SK-N-MC (cell line): ENCODE data around the gene CTNNA2.

Experiments used
- EZH2 ChIP-seq: fragments of 200-600 bp; sonication (generic); IDR thresholded peaks from one replicate; pipeline ENCODE4 v1.6.1; 2017; ENCODE audit warnings: antibody characterized with exemption
- POLR2AphosphoS5 ChIP-seq: IDR thresholded peaks from 2 replicates; pipeline ENCODE4 v1.6.1; 2012; ENCODE audit warnings: mild to moderate bottlenecking, low read depth, low read length, borderline replicate concordance

GRCh38 chr2:79721061-79721460 lies 208.2 kb downstream of the CTNNA2 start:
- no peak for TF ChIP-seq EZH2
- no peak for TF ChIP-seq POLR2AphosphoS5
